HG03565 (cell line): Measurements from ENCODE around the gene MAL.

ENCODE experiments used
- ATAC-seq: cut with Tn5 transposase; IDR thresholded peaks from one replicate; pipeline ENCODE4 v1.9.1; 2021; ENCODE audit warnings: mild to moderate bottlenecking, moderate library complexity; ENCODE audit not compliant: unreplicated experiment

Gene MAL

GRCh38 chr2:95015261-95015912 is 10.1 kb upstream of the MAL start:
- no peak for ATAC-seq

GRCh38 chr2:95016616-95017015 is 8.9 kb upstream of the MAL start:
- ATAC-seq = no peak

- ATAC-seq = no peak
Measured at GRCh38 chr2:95017071-95017501, 8.4 kb upstream of the MAL start.

DNA sequence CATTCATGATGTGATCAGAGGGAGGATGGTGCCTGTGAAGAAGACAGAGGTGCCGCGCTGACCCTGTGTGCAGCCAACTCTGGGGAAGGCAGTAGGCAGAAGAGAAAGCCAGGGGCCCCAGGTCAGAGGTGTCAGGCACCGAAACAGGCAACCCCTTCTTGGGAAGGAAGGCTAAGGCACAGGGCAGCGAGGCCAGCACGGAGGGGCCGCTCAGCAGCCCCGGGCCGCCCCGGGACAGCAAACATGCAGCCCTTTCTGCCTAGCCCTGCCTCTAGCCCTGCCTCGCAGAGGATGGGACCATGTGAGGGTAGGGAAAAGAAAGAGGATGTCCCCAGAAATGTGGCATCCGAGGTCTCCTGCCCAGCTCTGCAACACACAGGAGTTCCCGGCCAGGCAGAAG is 7.7 kb upstream of the MAL start:
- no peak for ATAC-seq

DNA sequence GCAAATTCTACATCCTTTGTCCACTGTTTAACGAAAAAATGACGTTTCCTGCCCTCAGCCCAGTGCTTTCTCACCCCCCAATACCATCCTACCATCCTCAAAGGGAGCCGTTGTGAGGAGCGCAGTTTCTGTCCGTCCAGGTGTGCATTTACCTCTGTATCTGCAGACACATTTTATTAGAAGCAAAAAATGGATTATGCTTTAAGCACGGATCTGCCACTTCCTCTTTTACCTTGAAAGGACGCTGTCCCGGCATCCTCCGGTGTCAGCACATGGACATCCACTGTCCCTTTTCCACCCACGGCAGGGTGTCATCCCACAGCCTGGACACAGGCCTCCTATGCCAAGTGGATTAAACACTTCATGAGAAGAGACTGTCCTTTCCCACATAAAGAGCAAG is 7.2 kb upstream of the MAL start:
- ATAC-seq = no peak

DNA sequence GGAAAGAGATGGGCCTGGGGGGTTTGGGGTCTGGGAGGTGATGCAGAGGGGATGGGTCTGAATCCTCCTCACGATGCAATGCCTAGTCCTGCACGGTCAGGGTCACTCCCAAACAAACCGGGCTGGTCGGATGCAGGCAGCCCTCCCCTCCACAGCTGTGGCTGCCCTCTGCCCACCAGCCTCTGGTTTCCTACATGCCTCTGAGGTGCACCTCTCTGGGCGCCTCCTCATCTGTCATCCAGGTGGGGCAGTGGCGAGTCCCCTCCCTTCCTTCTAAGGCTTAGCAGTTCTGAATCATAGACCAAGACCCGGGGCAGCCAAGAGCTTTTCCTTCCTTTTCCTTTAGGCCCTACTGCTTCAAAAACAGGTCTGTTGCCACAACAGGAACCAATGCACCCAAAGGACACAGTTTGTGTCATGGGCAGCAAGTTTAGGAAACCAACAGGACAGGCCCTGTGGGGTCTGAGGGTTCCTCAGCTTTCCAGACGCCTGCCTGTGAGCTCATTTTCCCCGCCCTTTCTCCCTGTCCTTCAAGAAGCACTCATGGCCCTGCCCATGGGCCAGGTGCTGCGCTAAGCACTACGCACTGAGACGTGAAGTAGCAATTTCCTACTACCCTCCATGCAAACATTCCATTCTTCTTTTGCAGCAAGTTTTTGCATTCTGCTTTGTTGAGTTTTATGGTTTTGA is 6.5 kb upstream of the MAL start:
- ATAC-seq = no peak

DNA sequence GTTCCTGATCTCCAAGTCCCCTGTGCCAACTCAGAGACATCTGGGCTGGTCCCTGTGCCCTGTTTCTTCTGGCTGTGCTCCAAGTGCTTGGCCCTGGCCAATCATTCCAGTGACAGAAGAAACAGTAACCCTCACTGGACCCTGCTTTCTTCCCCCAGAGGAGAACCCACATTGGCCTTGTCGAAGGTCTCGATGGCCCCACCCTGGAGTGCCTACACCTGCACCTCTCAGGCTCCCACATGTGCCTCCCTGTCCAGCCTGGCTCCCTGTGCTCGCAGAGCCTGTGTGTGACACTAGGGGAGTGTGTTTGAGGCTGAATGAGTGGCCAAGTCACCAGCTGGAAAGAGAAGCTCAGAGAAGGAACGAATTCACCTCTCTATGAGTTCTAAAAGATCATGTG is 5.9 kb upstream of the MAL start:
- ATAC-seq = no peak

DNA sequence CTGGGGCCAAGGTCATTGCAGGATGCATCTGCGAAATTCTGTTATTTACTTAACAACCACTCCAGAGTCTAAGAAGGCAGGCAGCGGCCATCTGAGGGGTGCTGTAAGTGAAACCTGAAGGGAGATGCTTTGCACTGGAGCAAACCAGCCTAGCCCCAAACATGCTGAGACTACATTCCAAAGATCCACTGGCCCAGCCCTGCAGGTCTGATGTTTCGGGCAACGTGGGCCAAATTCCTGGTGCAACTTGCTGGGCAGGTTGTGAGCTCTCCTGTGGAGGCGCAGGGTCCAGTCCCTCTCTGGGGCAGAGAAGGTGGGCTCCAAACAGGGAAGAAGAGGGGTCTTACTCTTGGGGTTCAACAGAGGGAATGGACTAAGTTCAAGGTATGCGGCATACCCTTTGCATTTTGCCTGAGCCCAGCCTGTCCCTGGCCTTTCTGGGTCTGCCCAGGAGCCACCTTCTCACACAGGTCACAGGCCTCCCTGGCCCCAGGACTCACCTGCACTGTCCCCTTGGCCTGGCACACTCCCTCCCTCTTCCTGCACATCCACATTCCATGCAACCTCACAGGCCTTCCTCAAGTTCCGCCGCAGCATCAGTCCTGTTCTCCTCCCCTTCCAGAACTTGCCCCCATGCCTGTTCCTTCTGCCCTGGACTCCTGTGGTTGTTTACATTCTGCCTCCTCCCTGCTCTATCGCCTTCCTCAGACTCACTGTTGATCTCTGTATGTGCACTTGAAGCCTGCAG is 5.1 kb upstream of the MAL start:
- ATAC-seq = no peak

DNA sequence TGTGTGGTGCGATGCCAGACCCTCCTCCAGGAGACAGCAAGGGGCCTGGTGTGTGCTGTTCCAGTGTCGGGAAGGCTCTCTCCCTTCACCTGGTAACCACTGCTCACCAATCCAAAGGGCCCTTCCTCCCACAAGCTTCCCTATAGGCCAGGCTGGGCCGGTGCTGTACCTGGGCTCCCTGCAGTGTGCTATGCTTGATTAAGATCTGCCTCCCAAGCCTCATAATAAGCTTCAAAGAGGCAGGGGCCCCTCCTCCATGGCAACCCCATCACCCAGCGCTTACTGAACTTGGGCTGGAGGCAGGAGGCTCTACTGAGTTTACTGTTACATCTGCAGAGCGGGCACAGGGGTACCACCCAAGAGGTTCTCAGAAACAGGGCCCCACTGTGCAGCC is 4.5 kb upstream of the MAL start:
- ATAC-seq = no peak

- no peak for ATAC-seq
Measured at GRCh38 chr2:95021847-95022246, 3.7 kb upstream of the MAL start.

DNA sequence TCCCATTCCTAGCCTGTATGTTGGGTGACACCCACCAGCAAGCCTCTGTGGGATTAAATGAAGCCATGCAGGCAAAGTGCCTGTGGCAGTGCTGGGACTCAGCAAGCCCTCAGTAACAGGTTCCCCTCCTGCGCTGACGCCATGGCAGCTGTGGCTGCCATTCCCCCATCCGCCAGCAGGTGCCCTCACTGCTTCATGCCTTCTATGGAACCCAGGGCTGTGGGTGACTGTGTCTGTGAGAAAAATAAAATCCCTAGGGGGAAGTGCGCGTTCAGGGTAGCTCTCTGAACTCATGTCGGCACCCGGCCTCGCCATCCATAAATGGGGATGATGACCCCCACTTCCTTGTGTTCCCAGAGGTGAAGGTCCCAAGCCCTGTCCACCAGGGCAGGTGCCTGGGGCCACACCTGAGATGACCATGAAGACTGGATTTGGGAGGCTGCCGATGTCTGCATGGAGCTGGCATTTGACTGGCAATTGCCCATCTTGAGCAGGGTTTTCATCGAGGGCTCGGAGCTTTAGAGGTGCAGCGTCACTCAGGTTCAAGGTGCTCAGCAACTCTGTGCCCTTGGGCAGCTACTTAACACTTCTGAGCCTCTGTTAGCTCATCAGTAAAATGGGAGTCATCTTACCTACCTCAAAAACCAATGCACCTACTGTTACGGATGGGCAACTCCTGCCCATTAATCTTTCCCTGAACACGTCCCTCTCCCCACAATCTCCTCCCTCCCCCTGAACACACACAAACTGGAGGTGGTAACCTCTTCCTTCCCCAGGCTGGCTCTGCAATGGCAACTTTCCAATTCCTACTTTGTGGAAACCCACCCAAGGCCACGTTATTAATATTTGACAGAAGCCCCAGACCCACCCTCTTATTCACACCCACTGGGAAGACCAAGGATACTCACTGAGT is 2.9 kb upstream of the MAL start:
- ATAC-seq = peak; percentile 96

DNA sequence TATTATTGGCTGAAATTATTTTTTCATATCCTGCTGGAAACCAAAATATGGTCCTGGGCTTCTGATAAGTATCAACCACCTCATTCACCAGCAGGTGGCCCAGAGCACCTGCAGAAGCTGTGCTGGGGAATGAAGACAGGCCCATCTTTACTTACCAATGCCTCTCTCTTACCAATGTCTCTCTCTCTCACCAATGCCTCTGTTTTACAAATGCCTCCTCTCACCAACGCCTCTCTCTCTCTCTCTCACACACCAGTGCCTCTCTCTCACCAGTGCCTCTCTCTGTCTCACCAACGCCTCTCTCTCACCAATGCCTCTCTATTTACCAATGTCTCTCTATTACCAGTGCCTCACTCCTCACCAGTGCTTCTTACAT is 2.3 kb upstream of the MAL start:
- ATAC-seq = no peak

DNA sequence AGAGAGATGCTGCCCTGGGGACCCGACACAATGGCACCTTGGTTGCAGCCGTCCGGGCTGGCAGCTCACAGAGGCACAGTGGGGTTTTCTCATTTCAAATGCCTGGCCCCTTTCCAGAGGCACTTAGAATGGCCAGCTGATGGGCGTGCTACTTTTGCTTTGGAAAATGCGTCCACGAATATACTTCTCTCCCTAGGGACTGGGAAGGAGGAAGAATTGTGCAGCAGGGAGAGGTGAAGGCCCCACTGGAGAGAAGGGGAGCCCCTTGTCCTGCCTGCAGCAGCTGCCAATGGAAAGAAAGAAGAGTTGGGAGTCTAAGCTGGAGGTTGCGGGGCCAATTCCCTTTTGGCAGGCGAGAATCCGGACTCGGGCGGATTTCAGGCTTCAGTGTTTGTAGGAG is 1.1 kb upstream of the MAL start:
- ATAC-seq = no peak

- no peak for ATAC-seq
Measured at GRCh38 chr2:95024960-95025405, 525 bp upstream of the MAL start.

GRCh38 chr2:95026471-95027368 is 1.2 kb downstream of the MAL start:
- ATAC-seq = no peak

DNA sequence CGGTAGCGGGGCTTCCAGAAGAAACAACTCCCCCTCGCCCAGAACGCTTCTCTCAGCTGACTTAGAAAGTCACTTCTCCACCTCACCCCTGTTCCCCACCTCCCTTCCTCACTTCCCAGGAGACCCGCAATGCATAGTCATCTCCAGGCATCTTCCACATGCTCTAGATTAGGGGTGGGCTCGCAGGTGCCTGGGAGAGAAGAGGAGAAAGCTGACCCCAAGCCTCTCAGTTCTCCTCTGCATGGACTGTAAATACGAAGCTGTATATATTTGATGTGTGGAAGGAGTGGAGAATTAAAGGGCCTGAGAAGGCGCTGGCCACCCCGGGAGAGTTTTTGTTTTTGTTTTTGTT is 1.8 kb downstream of the MAL start:
- no peak for ATAC-seq

GRCh38 chr2:95029898-95030341 is 4.4 kb downstream of the MAL start:
- ATAC-seq = no peak

- no peak for ATAC-seq
Measured at GRCh38 chr2:95030496-95030895, 5.0 kb downstream of the MAL start.

- no peak for ATAC-seq
Measured at GRCh38 chr2:95031076-95031725, 5.7 kb downstream of the MAL start.

DNA sequence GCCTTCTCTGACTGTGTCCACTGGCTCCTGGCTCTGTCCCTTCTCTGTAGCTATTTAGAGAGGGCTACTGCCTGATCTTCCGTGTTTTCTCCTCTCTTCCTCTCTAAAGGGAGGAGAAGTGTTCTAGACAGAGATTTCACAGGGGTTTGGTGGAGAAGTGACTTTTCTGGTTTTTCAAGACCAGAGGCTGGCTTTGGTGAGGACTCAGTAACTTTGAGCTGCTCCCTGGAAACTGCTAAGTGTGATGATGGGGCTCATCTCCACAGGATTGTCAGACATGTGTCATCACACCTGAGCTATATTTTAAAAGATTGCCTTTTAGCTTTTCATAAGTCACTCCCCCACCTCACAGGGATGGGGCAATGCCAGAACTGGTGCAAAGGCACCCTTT is 6.2 kb downstream of the MAL start:
- no peak for ATAC-seq
